GM10248 (cell line): ENCODE results near the gene TNFSF11.

Experiments
- CTCF ChIA-PET: fragments of 300-600 bp; sonication (Branson Sonifier 250); formaldehyde crosslinking; extraction: SDS; loops from one replicate; lab custom pipeline; 2021; ENCODE audit warnings: antibody characterized with exemption; lab: Yijun Ruan, JAX
- POLR2A ChIA-PET: fragments of 350-650 bp; sonication (Branson Sonifier 250); formaldehyde crosslinking; extraction: SDS; loops from one replicate; lab custom pipeline; 2020; ENCODE audit warnings: antibody characterized with exemption; lab: Yijun Ruan, JAX
- DNase-seq: peaks from one replicate; pipeline ENCODE4 v3.0.0; 2012; ENCODE audit errors: extremely low spot score
- CTCF ChIP-seq: IDR thresholded peaks from 2 replicates; pipeline ENCODE4 v1.5.1; 2012; ENCODE audit warnings: mild to moderate bottlenecking, low read depth; ENCODE audit errors: extremely low read depth, missing control alignments, control extremely low read depth

TNFSF11 gene

GRCh38 chr13:42654722-42655121, 80.8 kb downstream of the TNFSF11 start:
- POLR2A ChIA-PET, result no interaction called here
- no peak for DNase-seq
- no peak for TF ChIP-seq CTCF
- CTCF ChIA-PET, result interaction anchor here (0.7 kb wide), 1 partner anchor 8 kb away, joined by 4 read pairs; no protein-coding TSS in a partner anchor

- ChIA-PET POLR2A (no interaction called here), CTCF (interaction anchor here (0.7 kb wide), 1 partner anchor 9 kb away, joined by 3 read pairs; no protein-coding TSS in a partner anchor)
- TF ChIP-seq CTCF, result no peak
- no peak for DNase-seq
Measured at GRCh38 chr13:42656161-42656560, 82.2 kb downstream of the TNFSF11 start.

GRCh38 chr13:42656958-42657357, 83.0 kb downstream of the TNFSF11 start:
- TF ChIP-seq CTCF, result no peak
- ChIA-PET POLR2A (no interaction called here), CTCF (no interaction called here)
- DNase-seq, result no peak
